Breast epithelium (tissue), 3 donors: Measurements from ENCODE around the gene HDDC2.

Experiments
- CTCF ChIP-seq, 3 donors: fragments of 450-650 bp; IDR thresholded peaks; one replicate each; pipeline ENCODE4 v1.5.1; 2016 to 2017; ENCODE audit warnings: antibody characterized with exemption in 3 of 3, mild to moderate bottlenecking in 3 of 3, moderate library complexity in 3 of 3
- POLR2AphosphoS5 ChIP-seq, 3 donors: sonication (generic); formaldehyde crosslinking; IDR thresholded peaks; one replicate each; pipeline ENCODE4 v1.6.1; 2017; ENCODE audit warnings: antibody characterized with exemption in 3 of 3

DNA sequence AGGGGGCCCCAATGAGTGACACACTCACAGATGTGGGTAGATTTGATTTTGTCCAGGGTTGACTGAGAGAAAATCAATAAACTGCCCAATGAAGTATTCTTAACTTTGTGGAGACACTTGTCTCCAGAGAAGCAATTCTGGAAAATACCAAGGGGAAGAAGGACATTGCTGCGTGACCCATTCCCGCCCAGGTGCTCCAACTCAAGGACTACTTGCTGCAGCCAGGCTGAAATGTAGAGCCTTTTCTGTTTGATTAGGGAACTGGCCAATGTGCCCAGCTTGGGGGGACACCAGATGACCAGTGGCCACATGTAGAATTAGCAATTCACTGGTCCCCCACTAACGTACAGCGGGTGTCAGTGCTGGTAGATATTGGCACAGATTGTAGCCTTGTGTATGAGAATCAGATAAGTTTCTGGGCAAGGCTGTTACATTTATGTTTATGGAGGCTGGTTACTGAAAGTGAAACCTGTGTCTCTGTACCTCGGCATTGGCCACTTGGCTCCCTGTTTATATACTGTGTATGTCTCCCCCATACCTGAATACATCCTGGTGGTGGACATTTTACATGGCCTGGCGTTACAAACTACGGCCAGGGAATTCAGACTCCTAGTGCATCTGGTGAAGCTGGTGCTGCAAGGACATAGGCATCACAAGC lies 32.3 kb downstream of the HDDC2 start:
- no peak for TF ChIP-seq POLR2AphosphoS5 (IDR thresholded peaks at IDR 0.05)
- TF ChIP-seq CTCF (IDR thresholded peaks at IDR 0.05) = no peak
